ENCODE measurements around the gene TENM4.

DNA sequence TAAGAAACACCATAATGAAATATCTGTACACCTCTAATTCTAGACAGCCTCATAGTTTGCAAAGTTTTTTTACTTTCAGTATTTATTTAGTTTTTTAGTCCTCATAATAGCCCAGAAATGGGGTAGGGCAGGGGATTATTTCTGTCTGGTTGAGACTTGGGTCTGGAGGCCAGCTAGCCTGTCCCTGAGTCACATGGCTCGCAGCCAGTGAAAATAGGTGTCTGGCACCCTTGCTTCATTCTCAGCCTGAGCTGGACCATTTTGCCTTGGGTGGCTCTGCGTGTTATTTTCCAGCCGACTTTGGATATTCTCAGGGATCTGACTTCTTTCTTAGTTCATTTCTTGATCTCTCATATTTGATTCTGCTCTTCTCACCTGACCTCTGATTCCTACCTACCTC lies 742.2 kb downstream of the TENM4 start:
- TF ChIP-seq, protein P1, sequence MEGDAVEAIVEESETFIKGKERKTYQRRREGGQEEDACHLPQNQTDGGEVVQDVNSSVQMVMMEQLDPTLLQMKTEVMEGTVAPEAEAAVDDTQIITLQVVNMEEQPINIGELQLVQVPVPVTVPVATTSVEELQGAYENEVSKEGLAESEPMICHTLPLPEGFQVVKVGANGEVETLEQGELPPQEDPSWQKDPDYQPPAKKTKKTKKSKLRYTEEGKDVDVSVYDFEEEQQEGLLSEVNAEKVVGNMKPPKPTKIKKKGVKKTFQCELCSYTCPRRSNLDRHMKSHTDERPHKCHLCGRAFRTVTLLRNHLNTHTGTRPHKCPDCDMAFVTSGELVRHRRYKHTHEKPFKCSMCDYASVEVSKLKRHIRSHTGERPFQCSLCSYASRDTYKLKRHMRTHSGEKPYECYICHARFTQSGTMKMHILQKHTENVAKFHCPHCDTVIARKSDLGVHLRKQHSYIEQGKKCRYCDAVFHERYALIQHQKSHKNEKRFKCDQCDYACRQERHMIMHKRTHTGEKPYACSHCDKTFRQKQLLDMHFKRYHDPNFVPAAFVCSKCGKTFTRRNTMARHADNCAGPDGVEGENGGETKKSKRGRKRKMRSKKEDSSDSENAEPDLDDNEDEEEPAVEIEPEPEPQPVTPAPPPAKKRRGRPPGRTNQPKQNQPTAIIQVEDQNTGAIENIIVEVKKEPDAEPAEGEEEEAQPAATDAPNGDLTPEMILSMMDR (IDR thresholded peaks at IDR 0.05), result no peak
- no peak for TF ChIP-seq POLR2A (IDR thresholded peaks at IDR 0.05)

Measured in heart left ventricle (tissue), 13 donors.